GM19099 (cell line): ENCODE data around the gene DPYSL4.

Experiments used
- POLR2A ChIP-seq: IDR thresholded peaks from 3 replicates; pipeline ENCODE4 v1.6.1; 2011; ENCODE audit warnings: low read depth; ENCODE audit not compliant: insufficient read length; ENCODE audit errors: extremely low read depth

DPYSL4 gene

DNA sequence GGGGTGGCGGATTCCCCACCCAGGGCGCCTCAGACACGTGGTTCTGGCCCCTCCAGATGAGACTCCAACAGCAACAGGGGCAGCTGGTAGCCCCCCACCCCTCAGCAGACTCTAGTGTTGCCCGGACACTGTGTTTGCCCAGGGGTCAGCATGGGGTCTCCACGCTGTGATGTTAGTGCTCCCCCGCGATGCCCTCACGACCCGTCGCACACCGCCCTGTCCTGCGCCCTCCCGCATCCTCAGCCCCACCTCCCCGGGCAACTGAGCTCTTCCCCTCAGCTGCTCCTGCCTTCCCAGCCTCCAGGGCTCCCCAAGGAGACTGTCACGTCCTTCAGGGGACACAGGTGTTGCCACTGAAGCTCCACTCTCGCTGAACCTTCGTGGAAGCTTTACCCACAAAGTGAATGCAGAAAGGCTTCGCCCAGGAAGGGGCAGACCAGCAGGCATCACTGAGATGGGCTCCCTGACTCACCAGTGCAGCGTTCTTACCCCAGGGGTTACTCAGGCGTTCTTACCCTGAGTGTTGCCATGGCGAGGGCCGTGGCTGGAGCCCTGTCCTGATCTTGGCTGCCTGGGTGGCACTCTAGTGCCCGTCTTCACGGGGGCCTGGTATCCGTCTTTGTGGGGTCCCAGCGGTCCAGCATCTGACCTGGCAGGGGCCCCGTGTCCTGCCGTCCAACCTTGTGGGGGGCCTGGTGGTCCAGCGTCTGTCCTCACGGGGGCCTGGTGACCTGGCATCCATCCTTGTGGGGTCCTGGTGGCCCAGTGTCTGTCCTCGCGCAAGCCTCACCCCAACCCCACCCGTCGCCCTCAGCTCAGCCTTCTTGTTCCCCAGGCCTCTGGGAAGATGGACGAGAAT, 14.6 kb downstream of the DPYSL4 start:
- no peak for TF ChIP-seq POLR2A

DNA sequence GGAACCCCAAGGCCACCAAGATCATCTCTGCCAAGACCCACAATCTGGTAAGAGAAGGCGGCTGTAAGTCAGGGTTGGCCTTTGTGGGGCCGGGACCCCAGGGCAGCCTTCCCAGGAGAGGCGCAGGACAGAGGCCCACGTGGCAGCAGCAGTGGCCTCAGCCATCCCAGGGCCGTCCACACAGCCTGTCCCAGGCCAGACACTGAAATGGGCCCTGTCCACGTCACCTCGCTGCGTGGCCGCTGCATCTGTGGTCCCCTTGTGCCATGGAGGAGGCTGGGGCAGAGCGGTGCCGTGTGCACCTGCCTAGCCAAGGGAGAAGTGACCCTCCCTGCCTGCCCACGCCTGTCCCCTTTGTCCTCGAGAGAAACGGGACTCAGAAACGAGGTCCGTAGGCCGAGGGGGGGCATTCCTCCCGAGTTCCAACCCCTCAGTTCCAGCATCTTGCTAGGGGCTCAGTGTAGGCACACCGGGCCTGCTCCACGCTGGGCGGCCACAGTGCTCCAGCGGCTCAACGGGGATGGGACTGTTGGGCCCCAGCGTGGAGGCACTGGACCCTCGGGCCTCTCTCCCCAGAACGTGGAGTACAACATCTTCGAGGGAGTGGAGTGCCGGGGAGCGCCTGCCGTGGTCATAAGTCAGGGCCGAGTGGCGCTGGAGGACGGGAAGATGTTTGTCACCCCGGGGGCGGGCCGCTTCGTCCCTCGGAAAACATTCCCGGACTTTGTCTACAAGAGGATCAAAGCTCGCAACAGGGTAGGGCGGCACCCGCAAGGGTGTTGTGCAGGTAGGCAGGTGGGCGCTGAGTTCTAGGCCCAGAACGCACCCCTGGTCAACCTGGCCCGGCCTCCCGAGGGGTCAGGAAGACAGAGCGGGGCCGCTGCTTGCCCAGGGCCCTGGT, 15.6 kb downstream of the DPYSL4 start:
- TF ChIP-seq POLR2A = no peak

DNA sequence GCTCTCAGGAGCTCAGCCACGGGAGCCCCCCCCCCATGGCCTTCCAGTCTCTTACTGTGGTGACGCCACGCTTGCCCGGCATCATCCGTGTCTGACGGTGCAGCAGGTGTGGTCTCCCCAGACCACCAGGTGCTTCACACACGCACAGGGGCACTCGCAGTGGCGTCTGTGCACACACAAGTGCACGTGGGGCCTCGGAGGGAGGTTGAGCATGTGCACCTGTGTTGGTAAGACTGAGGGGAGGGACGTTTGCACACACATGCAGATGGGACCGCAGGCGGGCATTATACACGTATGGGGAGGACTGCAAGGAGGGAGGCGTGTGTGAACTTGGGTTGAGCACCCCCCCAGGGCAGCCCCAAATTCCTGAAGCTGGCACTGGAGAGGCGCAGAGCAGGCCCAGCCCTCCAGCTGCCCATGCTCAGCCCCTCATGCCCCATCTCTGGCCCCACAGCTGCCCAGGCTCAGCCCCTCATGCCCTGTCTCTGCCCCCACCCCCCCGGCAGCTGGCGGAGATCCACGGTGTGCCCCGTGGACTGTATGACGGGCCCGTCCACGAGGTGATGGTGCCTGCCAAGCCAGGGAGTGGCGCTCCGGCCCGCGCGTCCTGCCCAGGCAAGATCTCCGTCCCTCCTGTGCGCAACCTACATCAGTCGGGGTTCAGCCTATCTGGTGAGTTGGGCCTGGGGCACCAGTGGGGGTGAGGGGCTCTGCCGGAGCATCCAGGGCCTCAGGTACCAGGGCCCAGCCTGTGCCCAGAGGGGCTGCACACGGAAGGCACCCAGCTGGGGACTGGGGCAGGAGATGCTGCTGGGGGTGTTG, 16.7 kb downstream of the DPYSL4 start:
- no peak for TF ChIP-seq POLR2A

DNA sequence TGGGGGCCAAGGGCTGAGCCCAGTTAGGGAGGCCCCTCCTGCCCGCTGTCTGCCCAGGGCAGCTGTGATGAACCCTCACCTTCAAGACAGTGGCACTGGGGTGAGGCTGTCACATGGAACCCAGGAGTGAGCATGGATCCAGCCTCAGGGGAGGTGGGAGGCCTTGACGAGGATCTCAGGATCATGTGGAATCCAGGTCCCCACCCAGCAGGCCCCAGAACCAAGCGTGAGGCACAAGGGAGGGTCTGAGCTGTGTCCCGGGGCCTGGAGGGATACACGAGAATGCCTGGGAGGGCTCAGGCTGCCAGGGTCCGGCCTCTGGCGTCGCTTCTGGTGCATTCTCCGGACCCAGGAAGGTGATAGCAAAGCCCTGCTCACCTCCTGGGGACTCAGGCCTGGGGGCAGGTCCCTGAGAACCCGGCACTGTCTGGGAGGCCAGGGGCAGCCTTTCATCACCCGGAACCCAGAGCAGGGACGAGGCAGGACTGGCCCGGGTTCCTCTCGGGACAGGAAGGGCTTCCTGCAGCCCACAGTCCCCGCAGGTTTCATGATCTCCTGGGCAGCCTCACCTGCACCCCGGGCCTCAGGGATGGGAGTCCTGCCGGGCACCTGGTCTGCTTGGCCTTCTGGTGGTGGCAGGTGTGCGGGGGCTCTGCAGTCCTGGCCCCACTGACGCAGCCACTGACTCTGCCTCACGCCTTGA, 17.5 kb downstream of the DPYSL4 start:
- no peak for TF ChIP-seq POLR2A

DNA sequence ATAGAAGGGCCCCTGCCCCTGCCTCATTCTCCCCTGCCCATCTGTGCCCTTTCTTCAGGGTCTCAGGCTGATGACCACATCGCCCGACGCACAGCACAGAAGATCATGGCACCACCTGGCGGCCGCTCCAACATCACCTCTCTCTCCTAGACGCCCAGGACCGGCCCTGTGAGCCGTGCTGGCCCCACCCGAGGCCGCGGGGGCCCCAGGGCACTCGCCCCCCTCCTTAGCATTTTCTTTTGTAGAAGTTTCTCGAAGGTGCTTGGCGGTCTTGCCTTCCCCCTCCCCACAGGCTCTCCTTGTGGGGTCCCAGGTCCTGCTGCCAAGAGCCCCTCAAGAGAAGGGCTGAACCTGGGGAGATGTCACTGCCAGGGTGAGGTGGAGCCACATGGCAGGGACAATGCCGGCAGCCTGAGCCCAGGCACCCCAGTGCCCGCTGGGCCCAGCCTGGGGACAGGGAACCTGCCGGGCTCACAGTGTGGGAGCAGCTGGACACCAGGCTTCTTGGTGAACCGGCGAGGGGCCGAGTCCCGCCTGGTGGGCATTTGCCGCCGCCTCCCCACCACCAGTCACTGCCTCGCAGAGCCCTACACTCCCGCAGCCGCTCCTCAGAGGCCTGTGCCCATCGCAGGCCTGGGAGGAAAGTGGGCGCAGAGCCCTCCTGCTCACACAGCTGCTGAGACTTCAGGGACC, 18.2 kb downstream of the DPYSL4 start:
- no peak for TF ChIP-seq POLR2A

DNA sequence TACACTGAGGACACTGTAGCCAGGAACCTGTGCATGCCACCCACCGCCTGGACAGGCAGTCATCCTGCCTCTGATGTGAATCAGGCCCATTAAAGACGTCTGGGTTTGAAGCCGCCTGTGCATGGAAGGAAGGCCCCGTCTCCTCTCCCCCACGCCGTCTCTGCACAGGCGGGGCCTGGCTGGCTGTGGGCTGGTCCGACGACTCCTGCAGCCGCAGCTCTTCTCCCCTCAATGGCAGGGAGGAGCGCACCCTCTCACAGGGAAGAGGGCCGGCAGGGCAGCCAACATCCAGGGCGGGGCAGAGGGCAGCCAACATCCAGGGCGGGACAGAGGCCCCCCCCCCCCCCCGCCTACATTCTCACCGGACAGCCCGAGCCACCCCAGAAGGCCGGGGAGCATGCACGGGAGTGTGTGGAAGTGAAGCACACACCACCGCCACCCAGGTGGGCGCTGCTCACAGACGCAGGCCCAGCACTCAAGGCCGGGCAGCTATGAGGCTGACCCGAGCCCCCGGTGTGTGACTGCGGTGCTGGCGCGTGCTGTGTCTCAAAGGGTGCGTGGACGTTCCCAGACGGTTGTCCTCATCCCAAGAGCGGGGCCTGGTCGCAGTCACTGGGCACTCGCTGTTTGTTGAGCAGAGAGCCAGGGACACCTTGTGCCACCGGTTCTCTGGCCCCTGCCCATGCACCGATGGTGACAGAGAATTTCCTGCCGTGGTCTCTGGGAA, 19.1 kb downstream of the DPYSL4 start:
- no peak for TF ChIP-seq POLR2A

DNA sequence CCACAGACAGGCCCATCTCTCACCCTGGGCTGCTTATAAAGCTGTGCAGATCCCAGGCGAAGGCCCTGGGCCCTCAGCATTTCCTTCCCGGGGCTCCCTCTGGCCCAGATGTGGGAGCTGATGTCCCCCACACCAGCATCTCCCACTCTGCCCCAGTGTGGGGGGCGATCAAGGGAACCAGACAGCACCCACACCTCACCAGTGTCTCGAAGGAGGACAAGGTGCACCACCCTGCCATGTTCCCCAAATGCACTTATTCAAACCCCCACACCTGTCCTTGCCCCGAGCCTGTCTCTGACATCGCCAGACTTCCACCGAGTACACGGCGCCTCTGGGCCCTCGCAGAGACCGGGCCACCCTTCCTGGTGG, 19.6 kb downstream of the DPYSL4 start:
- TF ChIP-seq POLR2A = no peak

DNA sequence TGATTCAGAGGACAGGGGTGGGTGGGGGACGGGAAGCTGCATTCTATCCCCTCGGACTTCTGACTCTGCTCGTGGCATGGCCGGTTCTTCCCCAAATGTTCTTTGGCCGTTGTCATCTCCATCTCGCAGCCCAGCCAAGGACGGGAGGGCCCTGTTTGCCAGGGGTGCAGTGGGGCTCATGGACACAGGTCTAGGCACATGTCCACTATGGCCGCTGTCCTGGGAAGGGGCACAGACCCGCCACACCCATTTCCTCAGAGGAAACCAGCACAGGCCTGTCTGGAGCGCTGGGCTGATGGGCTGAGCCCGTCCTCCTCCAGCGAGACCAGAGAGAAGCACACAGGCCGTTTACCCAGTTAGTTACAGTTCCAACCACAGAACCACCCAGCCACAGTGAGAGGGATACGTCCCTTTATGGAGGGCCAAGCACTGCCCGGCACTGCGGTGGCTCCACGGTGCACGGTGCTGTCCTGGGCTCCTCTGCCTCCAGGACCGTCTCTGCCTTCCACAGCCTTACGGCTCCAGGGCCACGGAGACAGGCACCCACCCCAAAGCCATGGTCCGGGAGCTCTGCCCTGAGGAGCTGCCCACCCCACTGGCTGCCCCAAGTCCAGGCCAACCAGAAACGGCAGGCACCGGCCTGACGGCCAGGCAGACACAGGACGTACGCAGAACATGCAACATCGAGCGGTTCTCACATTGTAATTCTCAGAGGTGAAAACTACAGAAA, 20.2 kb downstream of the DPYSL4 start:
- no peak for TF ChIP-seq POLR2A

DNA sequence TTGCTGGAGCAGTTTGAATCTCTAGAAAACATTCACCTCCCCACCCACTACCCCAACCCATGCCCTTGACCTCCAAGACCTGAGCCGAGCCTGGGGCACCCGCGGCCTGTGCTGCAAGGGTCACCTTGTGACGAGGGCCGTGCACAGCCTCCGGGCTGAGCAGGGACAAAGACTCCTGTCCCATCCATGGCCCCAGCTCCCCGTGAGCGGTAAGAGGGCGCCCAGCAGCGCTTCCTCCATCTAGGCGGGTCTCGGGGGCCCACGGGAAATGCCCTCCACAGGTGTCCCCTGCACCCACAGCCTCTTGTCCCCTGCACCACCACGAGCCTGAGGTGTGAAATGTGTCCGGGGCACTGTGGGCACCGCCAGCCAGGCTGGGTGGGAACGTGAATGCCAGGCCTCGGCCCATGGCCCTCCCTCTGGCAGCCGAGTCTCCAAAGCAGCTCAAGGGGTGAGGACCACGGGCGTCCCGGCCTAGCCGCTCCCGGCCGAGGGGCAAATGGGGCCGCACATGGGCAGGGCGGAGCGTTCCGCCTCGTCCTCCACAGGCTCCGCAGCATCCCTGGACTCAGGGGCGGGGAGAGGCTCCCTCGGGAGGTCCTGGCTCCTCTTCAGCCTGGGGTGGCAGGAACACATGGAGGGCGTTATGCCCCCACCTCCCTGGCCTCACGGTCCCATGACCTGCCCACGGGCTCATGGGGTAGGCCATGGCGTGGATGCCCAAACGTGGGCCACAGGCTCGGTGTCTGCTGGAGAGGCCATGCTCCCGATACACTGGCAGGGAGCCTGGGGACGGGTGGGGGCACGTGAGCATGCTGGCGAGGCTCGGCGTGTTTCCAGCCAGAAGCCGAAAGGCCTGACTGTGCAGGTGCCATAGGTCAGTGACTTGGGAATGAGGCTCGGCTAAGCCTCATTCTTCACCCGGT, 21.1 kb downstream of the DPYSL4 start:
- no peak for TF ChIP-seq POLR2A

DNA sequence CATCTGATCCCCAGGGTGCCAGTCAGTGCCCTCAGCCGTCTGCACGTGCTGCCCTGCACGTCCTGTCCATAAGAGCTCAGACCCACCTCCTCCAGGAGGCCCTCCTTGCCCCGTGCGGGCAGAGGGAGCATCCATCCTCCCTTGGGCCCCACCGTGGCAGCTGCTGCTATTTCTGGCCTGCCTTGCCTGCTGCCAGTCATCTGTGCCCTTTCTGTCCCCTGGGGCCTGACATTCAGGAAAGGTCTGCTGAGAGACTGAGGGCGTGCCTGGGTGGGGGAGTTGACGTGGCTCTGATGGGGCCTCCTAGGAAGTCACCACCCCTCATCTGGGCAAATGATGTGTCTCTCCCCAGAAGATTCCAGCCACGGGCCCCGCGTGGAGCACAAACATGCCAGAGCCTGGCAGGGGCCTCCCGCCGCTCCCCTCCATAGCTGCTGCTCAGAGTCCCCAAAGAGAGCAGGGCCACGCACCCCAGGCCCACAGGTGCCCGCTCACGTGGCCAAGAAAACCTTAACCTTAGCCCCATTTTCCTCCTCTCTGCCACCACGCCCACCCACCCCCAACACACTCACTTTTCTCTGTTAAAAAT, 21.8 kb downstream of the DPYSL4 start:
- no peak for TF ChIP-seq POLR2A

DNA sequence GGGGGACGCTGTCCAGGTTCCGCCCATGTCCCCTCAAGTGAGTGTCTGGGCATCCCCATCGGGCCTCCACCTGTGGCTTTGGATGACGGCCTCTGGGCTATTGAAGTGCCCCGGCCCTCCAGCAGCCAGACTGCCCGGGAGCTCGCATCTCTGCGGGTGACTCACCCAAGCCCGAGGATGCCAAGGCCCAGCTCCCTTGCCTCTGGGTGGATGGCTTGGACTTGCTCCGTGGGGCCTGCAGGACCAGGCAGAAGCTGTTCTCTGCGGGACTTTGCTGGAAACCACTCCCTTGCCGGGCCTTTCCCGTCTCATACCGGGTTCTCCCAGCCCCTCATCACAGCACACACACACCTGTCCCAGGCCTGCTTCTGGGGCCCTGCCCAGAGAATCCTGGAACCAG, 22.4 kb downstream of the DPYSL4 start:
- no peak for TF ChIP-seq POLR2A

DNA sequence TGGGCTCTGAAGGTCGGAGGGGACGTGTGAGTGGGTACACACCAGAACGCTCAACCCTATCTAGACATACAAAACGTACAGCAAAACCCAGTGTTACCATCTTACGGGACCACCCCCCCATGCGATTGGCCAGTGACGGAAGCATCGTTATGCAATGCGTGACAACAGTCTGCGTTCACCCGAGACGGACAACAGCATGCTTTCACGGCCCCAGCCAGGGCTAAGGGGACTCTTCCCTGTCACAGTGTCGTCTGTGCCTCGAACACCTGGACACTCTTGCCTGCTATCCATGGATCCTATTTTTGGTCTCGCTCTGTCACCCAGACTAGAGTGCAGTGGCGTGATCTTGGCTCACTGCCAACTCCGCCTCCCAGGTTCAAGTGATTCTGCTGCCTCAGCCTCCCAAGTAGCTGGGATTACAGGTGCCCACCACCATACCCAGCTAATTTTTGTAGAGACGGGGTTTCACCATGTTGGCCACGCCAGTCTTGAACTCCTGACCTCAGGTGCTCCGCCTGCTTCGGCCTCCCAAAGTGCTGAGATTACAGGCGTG, 23.3 kb downstream of the DPYSL4 start:
- TF ChIP-seq POLR2A = no peak
